ENCODE measurements around the gene PITPNM3.

PITPNM3 gene

DNA sequence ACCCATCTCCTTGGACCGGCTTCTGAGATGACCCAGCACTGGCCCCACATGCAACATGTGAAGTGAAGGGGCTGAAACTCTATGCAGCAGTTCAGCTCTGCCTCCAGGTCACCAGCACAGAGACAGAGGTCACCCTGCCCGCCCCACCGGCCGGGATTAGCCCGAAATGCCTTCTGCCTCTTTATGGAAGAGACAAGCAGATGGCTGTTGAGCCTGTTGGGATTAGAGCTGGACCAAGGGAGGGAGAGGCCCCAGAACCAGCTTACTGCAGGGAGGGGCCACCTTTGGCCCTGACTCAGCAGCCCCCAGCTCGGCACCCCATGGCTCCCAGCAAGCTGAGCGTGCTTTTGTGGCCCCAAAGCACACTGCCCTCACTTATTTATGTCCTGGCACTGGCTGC lies 127.1 kb downstream of the PITPNM3 start:
- DNase-seq (ENCODE audit: low read depth) = no peak
- H3K4me3 ChIP-seq (ENCODE audit: low read length) = no peak overlapping the region
- TF ChIP-seq, protein P1, sequence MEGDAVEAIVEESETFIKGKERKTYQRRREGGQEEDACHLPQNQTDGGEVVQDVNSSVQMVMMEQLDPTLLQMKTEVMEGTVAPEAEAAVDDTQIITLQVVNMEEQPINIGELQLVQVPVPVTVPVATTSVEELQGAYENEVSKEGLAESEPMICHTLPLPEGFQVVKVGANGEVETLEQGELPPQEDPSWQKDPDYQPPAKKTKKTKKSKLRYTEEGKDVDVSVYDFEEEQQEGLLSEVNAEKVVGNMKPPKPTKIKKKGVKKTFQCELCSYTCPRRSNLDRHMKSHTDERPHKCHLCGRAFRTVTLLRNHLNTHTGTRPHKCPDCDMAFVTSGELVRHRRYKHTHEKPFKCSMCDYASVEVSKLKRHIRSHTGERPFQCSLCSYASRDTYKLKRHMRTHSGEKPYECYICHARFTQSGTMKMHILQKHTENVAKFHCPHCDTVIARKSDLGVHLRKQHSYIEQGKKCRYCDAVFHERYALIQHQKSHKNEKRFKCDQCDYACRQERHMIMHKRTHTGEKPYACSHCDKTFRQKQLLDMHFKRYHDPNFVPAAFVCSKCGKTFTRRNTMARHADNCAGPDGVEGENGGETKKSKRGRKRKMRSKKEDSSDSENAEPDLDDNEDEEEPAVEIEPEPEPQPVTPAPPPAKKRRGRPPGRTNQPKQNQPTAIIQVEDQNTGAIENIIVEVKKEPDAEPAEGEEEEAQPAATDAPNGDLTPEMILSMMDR (conservative IDR thresholded peaks at IDR 0.05; ENCODE audit: low read depth, low read length) = no peak

DNA sequence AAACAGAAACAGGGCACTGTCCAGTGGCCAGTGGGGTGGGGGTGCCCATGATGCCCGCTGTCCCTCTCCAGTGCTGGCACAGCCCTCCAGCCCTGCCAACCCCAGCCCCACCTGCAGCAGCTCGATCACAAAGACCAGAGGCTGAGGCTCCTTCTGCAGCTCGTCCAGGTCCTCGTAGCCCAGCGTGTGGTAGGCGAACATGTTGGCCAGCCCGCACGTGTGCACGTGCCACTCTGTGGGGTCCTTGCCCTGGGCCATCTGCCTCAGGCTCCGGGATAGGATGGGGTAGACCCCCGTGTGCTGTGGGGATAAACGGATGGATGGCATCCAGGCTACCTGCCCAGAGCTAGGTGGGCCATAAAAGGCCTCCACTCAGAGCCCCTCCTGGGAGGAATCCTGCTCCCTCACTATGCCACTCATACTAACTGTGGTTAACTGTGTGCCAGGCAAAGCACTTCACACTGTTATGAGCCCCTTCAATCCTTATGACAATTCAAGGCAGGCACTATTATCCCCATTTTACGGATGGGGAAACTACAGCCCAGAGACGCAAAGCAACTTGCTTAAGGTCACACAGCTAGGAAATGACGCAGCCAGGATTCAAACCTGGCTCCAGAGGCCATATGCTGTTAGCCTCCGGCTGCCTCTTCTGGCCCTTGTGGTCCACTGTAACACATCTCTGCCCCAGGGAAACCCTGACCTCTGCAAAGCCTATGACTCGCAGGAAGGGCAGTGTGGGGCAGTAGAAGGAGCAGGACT lies 128.0 kb downstream of the PITPNM3 start:
- no peak overlapping the region for H3K4me3 ChIP-seq (ENCODE audit: low read length)
- TF ChIP-seq, protein P1 (conservative IDR thresholded peaks at IDR 0.05; ENCODE audit: low read depth, low read length) = no peak
- DNase-seq (ENCODE audit: low read depth) = no peak

DNA sequence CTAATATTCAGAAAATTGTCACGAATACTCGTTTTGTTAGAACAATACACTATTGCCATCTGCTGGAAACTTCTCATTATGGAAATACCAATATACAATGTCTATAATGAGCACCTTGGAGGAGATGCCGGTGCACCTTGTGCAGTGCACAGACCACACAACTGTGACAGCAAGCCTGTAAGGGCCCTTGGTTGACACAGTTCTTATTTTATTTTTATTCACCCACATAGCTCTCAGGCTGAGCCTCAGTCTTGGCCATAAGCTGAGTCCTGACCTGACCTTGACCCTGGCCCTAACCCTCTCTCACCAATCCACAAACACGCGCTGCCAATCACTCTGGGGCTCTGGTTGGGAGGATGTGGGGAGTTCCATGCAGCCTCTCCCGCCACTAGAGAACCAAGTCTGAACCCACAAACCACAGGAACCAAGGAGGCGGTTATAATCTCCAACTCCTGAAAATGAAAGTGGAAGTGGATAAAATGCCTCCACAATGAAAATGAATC lies 129.0 kb downstream of the PITPNM3 start:
- no peak overlapping the region for H3K4me3 ChIP-seq (ENCODE audit: low read length)
- TF ChIP-seq, protein P1 (conservative IDR thresholded peaks at IDR 0.05; ENCODE audit: low read depth, low read length) = no peak
- no peak for DNase-seq (ENCODE audit: low read depth)

DNA sequence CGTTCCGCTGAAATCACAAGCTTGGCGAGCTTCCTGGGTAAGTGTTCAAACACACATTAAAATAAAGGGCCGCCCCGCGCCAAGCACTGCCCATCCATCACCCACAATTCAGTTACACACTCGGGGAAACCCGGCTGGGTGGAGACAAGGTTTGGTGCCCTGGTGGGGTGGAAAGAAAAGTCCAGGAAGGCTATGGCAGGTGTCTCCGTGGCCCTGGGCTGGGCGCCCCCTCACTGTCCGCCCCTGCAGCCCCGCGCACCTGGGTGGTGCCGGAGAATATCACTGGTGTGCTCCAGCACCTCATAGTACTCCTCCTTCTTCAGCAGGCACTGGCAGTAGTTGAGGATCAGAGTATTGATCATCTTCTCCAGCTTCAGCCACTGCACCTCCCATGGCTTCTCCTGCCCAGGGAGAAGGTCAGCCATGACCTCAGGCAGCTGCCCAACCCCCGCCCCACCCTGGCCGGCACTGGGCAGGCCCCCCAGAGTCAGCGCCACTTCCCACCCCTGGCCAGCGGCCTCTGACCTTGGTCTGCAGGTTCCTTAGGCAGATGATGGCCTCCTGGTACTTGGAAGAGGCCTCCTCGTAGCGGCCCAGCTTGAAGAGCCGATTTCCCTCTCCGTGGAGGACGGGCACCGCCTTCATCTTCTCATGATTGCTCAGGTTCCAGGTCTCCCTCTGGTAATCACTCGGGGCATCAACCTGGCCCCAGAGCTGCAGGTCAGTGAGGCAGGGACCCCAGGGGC lies 129.8 kb downstream of the PITPNM3 start:
- TF ChIP-seq, protein P1 (conservative IDR thresholded peaks at IDR 0.05; ENCODE audit: low read depth, low read length) = no peak
- no peak for DNase-seq (ENCODE audit: low read depth)
- no peak overlapping the region for H3K4me3 ChIP-seq (ENCODE audit: low read length)

DNA sequence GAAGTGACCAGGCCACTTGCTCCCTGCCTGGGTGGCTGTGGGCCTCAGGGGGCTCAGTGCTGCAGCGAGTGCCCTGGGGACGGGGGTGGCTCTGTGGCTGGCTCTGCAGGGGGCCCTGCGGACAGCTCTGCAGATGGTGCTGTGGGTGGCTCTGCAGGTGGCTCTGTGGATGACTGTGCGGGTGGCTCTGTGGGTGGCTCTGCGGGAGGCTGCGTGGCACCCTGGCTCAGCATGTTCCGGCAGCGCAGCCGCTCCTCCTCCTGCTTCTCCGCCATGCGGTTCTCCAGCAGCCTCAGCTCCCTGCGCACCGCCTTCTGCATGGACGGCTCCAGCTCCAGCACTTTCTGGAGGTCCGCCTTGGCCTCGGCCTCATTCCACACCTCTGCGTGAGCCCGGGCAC lies 130.9 kb downstream of the PITPNM3 start:
- DNase-seq (ENCODE audit: low read depth) = no peak
- TF ChIP-seq, protein P1 (conservative IDR thresholded peaks at IDR 0.05; ENCODE audit: low read depth, low read length) = no peak
- H3K4me3 ChIP-seq (ENCODE audit: low read length) = no peak overlapping the region

DNA sequence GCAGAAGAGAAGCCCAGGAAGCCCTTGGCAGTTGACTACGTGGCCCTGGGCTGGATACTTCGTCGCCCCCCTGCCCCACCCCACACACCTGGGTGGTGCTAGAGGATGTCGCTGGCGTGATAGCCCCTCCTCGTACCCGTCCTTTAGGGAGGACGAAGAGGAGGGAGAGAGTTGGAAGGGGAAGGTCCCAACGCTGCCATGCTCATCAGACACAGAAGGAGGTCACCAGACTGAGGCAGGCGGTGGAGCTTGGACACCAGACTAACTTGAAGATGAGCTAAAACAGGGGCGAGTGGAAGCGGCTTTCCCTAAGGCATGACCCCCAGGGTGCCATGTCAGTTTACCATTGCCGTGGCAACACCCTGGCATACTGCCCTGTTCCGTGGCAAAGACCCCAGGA lies 132.4 kb downstream of the PITPNM3 start:
- DNase-seq (ENCODE audit: low read depth) = no peak
- TF ChIP-seq, protein P1 (conservative IDR thresholded peaks at IDR 0.05; ENCODE audit: low read depth, low read length) = no peak
- no peak overlapping the region for H3K4me3 ChIP-seq (ENCODE audit: low read length)

All from retinal pigment epithelial cell (primary cell).